ENCODE data around the gene CUX1.
"Not testable (repeated sequence)": the region's sequence is repeated elsewhere in the genome, so short reads cannot be mapped to it uniquely, and the experiment has no call there.

CUX1 gene

GRCh38 chr7:102302025-102302424 is 484.6 kb downstream of the CUX1 start:
- DNase-seq: no peak

GRCh38 chr7:102303669-102304422 is 486.4 kb downstream of the CUX1 start:
- DNase-seq: peak; percentile 70

- DNase-seq: no peak
Measured at GRCh38 chr7:102304668-102305067, 487.2 kb downstream of the CUX1 start.

GRCh38 chr7:102305414-102306268 is 488.2 kb downstream of the CUX1 start:
- no peak for DNase-seq

- peak; percentile 95 for DNase-seq
Measured at GRCh38 chr7:102306916-102307677, 489.7 kb downstream of the CUX1 start.

- DNase-seq: no peak
Measured at GRCh38 chr7:102310414-102310815, 493.0 kb downstream of the CUX1 start.

- DNase-seq: no peak
Measured at GRCh38 chr7:102312317-102312716, 494.9 kb downstream of the CUX1 start.

GRCh38 chr7:102313997-102314780 is 496.8 kb downstream of the CUX1 start:
- DNase-seq: no peak

GRCh38 chr7:102317231-102318059 is 500.0 kb downstream of the CUX1 start:
- no peak for DNase-seq

- DNase-seq: peak; percentile 70
Measured at GRCh38 chr7:102318482-102318971, 501.1 kb downstream of the CUX1 start.

GRCh38 chr7:102319671-102320070 is 502.2 kb downstream of the CUX1 start:
- no peak for DNase-seq

- DNase-seq: no peak
Measured at GRCh38 chr7:102320181-102320580, 502.8 kb downstream of the CUX1 start.

GRCh38 chr7:102320601-102321350 is 503.4 kb downstream of the CUX1 start:
- DNase-seq: no peak

- DNase-seq: peak; percentile 82
Measured at GRCh38 chr7:102321351-102322201, 504.1 kb downstream of the CUX1 start.

- DNase-seq: no peak
Measured at GRCh38 chr7:102322202-102322715, 504.8 kb downstream of the CUX1 start.

- no peak for DNase-seq
Measured at GRCh38 chr7:102323914-102324195, 506.4 kb downstream of the CUX1 start.

- not testable (repeated sequence) for DNase-seq
Measured at GRCh38 chr7:102325106-102325505, 507.7 kb downstream of the CUX1 start.

- no peak for DNase-seq
Measured at GRCh38 chr7:102326157-102326889, 508.9 kb downstream of the CUX1 start.

GRCh38 chr7:102327183-102327582 is 509.8 kb downstream of the CUX1 start:
- DNase-seq: not testable (repeated sequence)

Data from DMS53 (cell line).